Measurements from ENCODE around the gene LRRC46. TPM values are rescaled to one million over a fixed set of nuclear protein-coding genes. Genes with fewer than 3 reads are reported as not detected.

Gene LRRC46
- total and polyA plus RNA-seq, 2 donors (not counting 1 experiment from before 2014, with no cell fraction given) = 0.69 to 2.4 TPM

GRCh38 chr17:47843391-47843730 is 11.9 kb downstream of the LRRC46 start:
- Histone ChIP-seq H3K9me3 (ENCODE audit: control extremely low read depth in 1 of 3, control insufficient read depth in 2 of 3, insufficient read depth in 1 of 3, low read length in 2 of 3) (peaks cover 0 to 9% (median 0%) of the 10 kb centered on the region in 3 donors), H3K27ac (ENCODE audit: low read length in 2 of 2) (no peak overlapping the region), H3K4me2 (replicated peaks; ENCODE audit: low read depth, low read length, poor library complexity, severe bottlenecking) (no peak overlapping the region), H3K27me3 (replicated peaks in 1 of 4; ENCODE audit: control extremely low read depth in 1 of 4, control insufficient read depth in 3 of 4, insufficient read depth in 4 of 4, low read length in 3 of 4) (peaks cover 0 to 47% (median 29%) of the 10 kb centered on the region in 4 experiments), H3K79me2 (ENCODE audit: control insufficient read depth, insufficient read depth, low read length) (peaks cover 11% of the 10 kb centered on the region), H3K4me3 (ENCODE audit: control extremely low read depth in 1 of 5, extremely low read depth in 1 of 5, insufficient read depth in 1 of 5, low read depth in 2 of 5, low read length in 4 of 5) (no peak overlapping the region), H3K4me1 (ENCODE audit: control insufficient read depth in 2 of 2, insufficient read depth in 2 of 2, low read length in 2 of 2) (peaks cover 30 to 32% of the 10 kb centered on the region in 2 donors), H2AFZ (ENCODE audit: insufficient read depth, low read depth, low read length, poor library complexity, severe bottlenecking) (no peak overlapping the region), H4K20me1 (ENCODE audit: control insufficient read depth, insufficient read depth, low read length, poor library complexity, severe bottlenecking) (no peaks in the 10 kb centered on the region), H3K36me3 (replicated peaks in 1 of 2; ENCODE audit: control extremely low read depth in 1 of 2, control insufficient read depth in 1 of 2, extremely low read depth in 1 of 2, insufficient read depth in 2 of 2, low read length in 1 of 2) (peaks cover 0 to 3% of the 10 kb centered on the region in 2 experiments), H3K9ac (ENCODE audit: low read length) (no peak overlapping the region)
- H3K27me3 Mint-ChIP-seq = peaks cover 36% of the 10 kb centered on the region
- H3K9me3 Mint-ChIP-seq (ENCODE audit: insufficient read depth) = no peaks in the 10 kb centered on the region
- no peak for ATAC-seq (ENCODE audit: low read depth)
- H3K4me1 Mint-ChIP-seq = peaks cover 33% of the 10 kb centered on the region
- ChIA-PET CTCF (interaction anchor here (1.1 to 19.9 kb wide), 6 partner anchors 12 to 98 kb away, joined by 3 to 436 read pairs (median 4); partner anchors contain the start of genes LRRC46, MRPL10, OSBPL7 and PNPO), POLR2A (interaction anchor here (1.0 to 1.3 kb wide), 2 partner anchors 48 to 52 kb away, joined by 7 to 8 read pairs; no protein-coding TSS in a partner anchor)
- H3K27ac Mint-ChIP-seq = no peak overlapping the region
- TF ChIP-seq CTCF (IDR thresholded peaks at IDR 0.05) (peak; percentile 13), EZH2 (IDR thresholded peaks at IDR 0.05; ENCODE audit: borderline replicate concordance, insufficient read depth, low read depth, low read length, poor library complexity, severe bottlenecking) (no peak)
- 68% methylated on average over 3 of the region's 6 CpGs for WGBS (ENCODE audit: insufficient coverage)
- no peak for DNase-seq
- H3K4me3 Mint-ChIP-seq = no peak overlapping the region
- intact Hi-C loops (cut with micrococcal nuclease) = no loop called here

GRCh38 chr17:47844227-47844626 is 12.8 kb downstream of the LRRC46 start:
- WGBS (ENCODE audit: insufficient coverage) = 100% methylated on average over 2 of the region's 5 CpGs
- Histone ChIP-seq H3K79me2 (ENCODE audit: control insufficient read depth, insufficient read depth, low read length) (peaks cover 11% of the 10 kb centered on the region), H3K27ac (ENCODE audit: low read length in 2 of 2) (no peak overlapping the region), H3K9me3 (ENCODE audit: control extremely low read depth in 1 of 3, control insufficient read depth in 2 of 3, insufficient read depth in 1 of 3, low read length in 2 of 3) (peaks cover 0 to 9% (median 0%) of the 10 kb centered on the region in 3 donors), H2AFZ (ENCODE audit: insufficient read depth, low read depth, low read length, poor library complexity, severe bottlenecking) (no peak overlapping the region), H3K36me3 (replicated peaks in 1 of 2; ENCODE audit: control extremely low read depth in 1 of 2, control insufficient read depth in 1 of 2, extremely low read depth in 1 of 2, insufficient read depth in 2 of 2, low read length in 1 of 2) (no peaks in the 10 kb centered on the region), H3K4me2 (replicated peaks; ENCODE audit: low read depth, low read length, poor library complexity, severe bottlenecking) (no peak overlapping the region), H4K20me1 (ENCODE audit: control insufficient read depth, insufficient read depth, low read length, poor library complexity, severe bottlenecking) (no peaks in the 10 kb centered on the region), H3K27me3 (replicated peaks in 1 of 4; ENCODE audit: control extremely low read depth in 1 of 4, control insufficient read depth in 3 of 4, insufficient read depth in 4 of 4, low read length in 3 of 4) (peaks cover 0 to 56% (median 36%) of the 10 kb centered on the region in 4 experiments), H3K9ac (ENCODE audit: low read length) (no peak overlapping the region), H3K4me3 (ENCODE audit: control extremely low read depth in 1 of 5, extremely low read depth in 1 of 5, insufficient read depth in 1 of 5, low read depth in 2 of 5, low read length in 4 of 5) (no peak overlapping the region), H3K4me1 (ENCODE audit: control insufficient read depth in 2 of 2, insufficient read depth in 2 of 2, low read length in 2 of 2) (peaks cover 30 to 32% of the 10 kb centered on the region in 2 donors)
- H3K4me3 Mint-ChIP-seq = no peak overlapping the region
- H3K27ac Mint-ChIP-seq = no peak overlapping the region
- H3K27me3 Mint-ChIP-seq = peaks cover 45% of the 10 kb centered on the region
- intact Hi-C loops (cut with micrococcal nuclease) = no loop called here
- no peak for ATAC-seq (ENCODE audit: low read depth)
- no peak for TF ChIP-seq CTCF (IDR thresholded peaks at IDR 0.05)
- TF ChIP-seq EZH2 (IDR thresholded peaks at IDR 0.05; ENCODE audit: borderline replicate concordance, insufficient read depth, low read depth, low read length, poor library complexity, severe bottlenecking) = no peak
- peaks cover 30% of the 10 kb centered on the region for H3K4me1 Mint-ChIP-seq
- CTCF ChIA-PET = interaction anchor here (2.2 to 19.9 kb wide), 2 partner anchors 11 to 44 kb away, joined by 12 to 436 read pairs; partner anchors contain the start of gene SP2
- H3K9me3 Mint-ChIP-seq (ENCODE audit: insufficient read depth) = no peaks in the 10 kb centered on the region
- POLR2A ChIA-PET = interaction anchor here (0.6 kb wide), 1 partner anchor 193 kb away, joined by 4 read pairs; no protein-coding TSS in a partner anchor
- DNase-seq = no peak
